GM13977 (cell line): ENCODE measurements around the gene MOK.

ENCODE experiments used
- DNase-seq: peaks from one replicate; pipeline ENCODE4 v3.0.0; 2012; ENCODE audit warnings: low spot score
- in situ Hi-C: fragments of 300-500 bp; cut with MboI; formaldehyde crosslinking; loops from one replicate; pipeline ENCODE4 v1.12.0; 2022; ENCODE audit warnings: low sequenced_read_pairs, low pct_unique_long_range_greater_than_20kb, mixed read lengths, inconsistent platforms; ENCODE audit not compliant: unreplicated experiment
- TF ChIP-seq, protein P1 (sequence below): IDR thresholded peaks from 2 replicates; pipeline ENCODE4 v1.5.1; 2012; ENCODE audit warnings: mild to moderate bottlenecking, control low read depth; ENCODE audit not compliant: insufficient read depth; ENCODE audit errors: extremely low read depth, missing control alignments

MOK gene

GRCh38 chr14:102278631-102278935 lies 26.4 kb downstream of the MOK start:
- in situ Hi-C loops: no loop called here

DNA sequence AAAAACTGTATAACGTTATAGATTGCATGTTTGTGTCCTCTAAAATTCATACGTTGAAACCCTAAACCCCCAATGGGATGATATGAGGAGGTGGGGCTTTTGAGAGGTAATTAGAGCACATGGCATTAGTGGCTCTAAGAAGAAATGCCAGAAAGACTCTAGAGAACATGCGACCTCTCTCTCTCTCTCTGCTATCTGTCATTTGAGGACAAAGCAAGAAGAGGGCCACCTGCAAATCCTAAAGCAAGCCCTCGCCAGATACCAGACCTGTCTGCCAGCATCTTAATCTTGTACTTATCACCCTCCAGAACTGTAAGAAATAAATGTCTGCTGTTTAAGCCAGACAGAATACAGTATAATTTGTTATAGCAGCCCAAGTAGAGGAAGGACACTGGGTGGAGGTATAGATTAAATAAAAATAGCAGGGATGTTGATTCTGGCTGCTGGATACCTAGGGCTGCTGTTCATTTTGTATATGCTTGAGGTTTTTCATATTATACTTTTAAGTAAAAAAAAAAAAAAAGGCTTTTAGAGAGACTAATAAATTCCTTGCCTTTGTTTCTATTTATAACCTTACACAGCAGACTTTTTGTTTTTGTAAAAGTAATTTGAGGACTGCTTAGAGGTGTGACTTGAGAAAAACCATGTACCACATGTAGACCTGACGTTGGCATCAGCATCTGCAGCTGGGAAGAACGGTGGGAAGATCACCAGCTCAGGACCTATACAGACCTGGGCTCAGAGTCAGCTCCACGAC lies 26.9 kb downstream of the MOK start:
- in situ Hi-C loops: no loop called here
- TF ChIP-seq, protein P1, sequence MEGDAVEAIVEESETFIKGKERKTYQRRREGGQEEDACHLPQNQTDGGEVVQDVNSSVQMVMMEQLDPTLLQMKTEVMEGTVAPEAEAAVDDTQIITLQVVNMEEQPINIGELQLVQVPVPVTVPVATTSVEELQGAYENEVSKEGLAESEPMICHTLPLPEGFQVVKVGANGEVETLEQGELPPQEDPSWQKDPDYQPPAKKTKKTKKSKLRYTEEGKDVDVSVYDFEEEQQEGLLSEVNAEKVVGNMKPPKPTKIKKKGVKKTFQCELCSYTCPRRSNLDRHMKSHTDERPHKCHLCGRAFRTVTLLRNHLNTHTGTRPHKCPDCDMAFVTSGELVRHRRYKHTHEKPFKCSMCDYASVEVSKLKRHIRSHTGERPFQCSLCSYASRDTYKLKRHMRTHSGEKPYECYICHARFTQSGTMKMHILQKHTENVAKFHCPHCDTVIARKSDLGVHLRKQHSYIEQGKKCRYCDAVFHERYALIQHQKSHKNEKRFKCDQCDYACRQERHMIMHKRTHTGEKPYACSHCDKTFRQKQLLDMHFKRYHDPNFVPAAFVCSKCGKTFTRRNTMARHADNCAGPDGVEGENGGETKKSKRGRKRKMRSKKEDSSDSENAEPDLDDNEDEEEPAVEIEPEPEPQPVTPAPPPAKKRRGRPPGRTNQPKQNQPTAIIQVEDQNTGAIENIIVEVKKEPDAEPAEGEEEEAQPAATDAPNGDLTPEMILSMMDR: no peak
- no peak for DNase-seq

More at GRCh38 chr14:102278631-102278935, 26.4 kb downstream of the MOK start:
- TF ChIP-seq, protein P1: no peak
- DNase-seq: no peak

DNA sequence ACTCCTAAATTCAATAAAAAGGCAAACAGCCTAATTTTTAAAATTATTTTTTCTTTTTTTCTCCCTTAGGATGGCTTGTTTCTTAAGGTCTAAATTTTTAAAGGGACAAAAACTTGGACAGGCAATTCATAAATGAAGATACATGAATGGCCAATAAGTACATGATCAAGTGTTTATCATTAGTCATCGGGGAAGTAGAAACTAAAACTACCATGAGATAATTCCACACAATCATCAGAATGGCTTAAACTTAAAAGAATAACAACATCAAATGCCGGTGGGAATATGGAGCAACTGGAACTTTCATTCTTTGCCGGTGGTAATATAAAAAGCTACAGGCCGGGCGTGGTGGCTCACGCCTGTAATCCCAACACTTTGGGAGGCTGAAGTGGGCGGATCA lies 29.1 kb downstream of the MOK start:
- TF ChIP-seq, protein P1: no peak
- no peak for DNase-seq
- in situ Hi-C loops: no loop called here

DNA sequence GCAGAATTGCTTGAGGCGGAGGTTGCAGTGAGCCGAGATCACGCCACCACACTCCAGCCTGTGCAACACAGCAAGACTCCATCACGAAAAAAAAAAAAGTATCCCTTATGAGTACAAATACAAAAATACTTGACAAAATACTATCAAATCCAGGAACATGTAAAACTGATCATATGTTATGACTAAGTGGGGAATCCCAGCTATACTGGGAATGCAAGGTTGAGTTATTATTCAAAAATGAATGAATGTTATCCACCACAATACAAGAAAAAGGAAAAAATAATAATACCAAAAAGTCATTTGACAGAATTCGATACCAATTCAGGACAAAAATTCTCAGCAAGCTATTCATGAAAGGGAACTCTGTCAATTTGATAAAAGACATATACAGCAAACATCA lies 32.6 kb downstream of the MOK start:
- DNase-seq: no peak
- in situ Hi-C loops: no loop called here
- TF ChIP-seq, protein P1: no peak

GRCh38 chr14:102264775-102265174 lies 40.2 kb downstream of the MOK start:
- in situ Hi-C loops: no loop called here
- DNase-seq: no peak
- TF ChIP-seq, protein P1: no peak

- no peak for DNase-seq
- TF ChIP-seq, protein P1: no peak
- in situ Hi-C loops: no loop called here
These were observed 40.6 kb downstream of the MOK start for GRCh38 chr14:102264355-102264754.

DNA sequence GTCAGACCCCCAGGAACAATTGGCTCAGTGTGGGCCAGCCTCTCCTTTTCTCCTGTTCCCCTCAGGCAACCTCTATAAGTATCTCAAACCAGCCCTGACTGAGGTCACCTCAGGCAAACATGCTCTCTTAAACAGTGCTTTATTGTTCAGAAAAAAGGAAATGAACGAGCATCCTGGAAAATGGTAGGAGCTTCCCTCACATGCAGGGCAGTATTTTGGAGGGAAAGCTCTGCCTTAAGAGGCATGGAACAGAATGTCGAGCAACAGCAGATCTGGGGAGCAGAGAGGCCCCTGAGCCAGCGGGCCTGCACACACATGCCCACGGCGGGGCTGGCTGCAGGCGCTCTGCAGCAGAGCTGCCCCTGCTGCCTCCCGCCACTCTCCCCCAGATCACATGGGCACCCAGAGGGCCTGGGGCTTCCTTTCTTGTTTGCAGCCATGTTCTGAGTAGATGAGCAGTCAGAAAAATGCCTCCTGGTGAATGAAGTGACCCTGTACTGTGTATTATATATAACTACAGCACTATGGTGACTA lies 42.0 kb downstream of the MOK start:
- DNase-seq: no peak
- in situ Hi-C loops: no loop called here
- TF ChIP-seq, protein P1: no peak
